Measurements from ENCODE around the gene EML2.
"Not testable (repeated sequence)": the region's sequence is repeated elsewhere in the genome, so short reads cannot be mapped to it uniquely, and the experiment has no call there.

EML2 gene

GRCh38 chr19:45645631-45646344 is 6.6 kb upstream of the EML2 start:
- no peak for DNase-seq

GRCh38 chr19:45645068-45645630 is 6.0 kb upstream of the EML2 start:
- no peak for DNase-seq

DNA sequence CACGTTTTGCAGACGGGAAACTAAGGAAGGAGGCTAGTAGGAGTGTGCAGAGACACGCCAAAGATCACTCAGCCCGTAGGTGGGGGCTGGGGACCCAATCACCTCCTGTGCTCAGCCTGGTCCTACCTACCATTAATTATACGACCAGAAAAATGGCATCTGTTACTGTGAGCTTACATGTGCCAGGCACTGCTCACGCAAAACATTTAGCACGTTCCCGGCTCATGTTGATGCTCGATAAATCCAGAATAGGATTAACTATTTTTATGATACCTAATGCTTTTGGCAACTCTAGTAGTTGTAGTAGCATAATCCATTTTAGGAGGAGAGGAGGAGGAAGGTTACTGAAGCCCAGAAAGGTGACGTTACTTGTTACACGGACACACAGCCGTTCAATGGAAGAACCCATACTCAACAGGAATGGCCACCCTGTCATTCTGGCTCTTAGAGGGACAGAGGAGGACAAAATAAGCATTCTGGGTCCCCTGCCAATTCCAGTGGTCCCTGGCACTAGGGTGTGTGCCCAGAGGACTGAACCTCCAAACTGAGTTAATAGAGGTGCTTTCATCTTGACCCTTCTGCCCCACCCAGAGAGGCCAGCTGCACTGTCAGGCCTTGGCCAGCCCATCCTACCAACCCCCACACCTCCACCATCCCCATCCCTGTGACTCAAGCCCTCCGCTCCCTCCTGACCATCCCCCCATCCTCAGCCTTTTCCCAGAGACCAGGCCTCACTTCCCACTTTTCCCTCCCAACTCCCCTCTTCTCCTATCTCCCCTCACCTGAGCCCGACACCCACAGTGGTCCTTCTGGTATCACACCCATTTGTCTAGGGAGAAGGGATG is 5.0 kb upstream of the EML2 start:
- no peak for DNase-seq

GRCh38 chr19:45643024-45643926 is 4.1 kb upstream of the EML2 start:
- DNase-seq: peak; percentile 53

- peak; percentile 53 for DNase-seq
These were observed 2.3 kb upstream of the EML2 start for GRCh38 chr19:45641274-45642105.

DNA sequence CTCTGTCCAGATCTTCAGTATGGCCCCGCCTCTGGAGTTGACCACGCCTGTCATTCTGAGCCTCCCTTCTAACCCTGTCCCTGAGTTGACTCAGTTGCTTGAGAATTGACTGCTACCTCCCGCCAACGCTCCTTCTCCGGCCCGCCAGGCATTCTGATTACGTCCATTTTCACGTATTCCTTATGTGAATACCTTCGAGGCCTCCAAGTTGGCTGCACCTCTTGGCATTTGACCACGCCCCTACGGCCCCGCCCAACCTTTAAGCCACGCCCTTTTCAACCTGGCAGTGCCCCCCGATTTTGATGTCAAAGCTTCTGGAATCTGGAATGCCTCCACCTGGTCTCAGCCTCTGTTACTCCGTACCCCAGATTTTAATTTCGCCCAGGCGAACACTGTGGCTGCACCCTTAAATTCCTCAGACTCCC is 1.7 kb upstream of the EML2 start:
- no peak for DNase-seq

- no peak for DNase-seq
These were observed 1.1 kb downstream of the EML2 start for GRCh38 chr19:45637890-45638667.

DNA sequence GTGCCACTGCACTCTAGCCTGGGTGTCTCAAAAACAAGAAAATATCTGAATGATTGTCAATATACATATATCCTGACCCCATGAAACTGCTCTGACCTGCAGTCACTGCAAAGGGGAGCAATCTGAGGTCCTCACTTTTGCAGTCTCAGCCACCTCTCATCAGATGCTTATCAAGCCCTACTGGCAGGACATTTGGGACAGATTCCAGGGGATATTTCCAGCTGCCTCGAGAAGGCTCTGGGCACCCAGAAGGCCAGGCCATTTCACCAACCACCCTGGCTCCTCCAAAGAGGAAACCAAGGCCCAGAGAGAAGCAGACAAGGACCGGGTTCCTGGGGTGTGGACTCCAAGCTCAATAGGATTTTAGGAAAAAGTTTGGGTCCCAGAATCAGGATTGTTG is 2.3 kb downstream of the EML2 start:
- no peak for DNase-seq

DNA sequence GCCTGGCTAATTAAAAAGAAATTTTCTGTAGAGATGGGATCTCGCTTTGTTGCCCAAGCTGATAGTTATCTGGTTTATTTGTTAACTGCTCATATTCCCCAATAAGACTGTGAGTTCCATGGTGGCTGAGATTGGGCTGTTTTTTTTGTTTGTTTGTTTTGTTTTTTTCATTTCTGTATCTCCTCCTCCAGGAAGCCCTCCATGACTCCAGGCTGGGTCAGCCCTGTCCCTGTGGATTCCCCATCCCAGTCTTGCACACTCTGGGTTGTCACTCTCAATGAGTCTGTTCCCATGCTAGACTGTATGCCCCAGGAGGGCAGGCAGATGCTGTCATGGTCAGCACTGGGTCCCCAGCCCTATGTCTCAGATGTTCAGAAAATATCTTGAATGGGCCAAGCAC is 2.9 kb downstream of the EML2 start:
- no peak for DNase-seq

- DNase-seq: no peak
These were observed 6.6 kb downstream of the EML2 start for GRCh38 chr19:45632468-45633196.

GRCh38 chr19:45630463-45630862 is 8.7 kb downstream of the EML2 start:
- no peak for DNase-seq

DNA sequence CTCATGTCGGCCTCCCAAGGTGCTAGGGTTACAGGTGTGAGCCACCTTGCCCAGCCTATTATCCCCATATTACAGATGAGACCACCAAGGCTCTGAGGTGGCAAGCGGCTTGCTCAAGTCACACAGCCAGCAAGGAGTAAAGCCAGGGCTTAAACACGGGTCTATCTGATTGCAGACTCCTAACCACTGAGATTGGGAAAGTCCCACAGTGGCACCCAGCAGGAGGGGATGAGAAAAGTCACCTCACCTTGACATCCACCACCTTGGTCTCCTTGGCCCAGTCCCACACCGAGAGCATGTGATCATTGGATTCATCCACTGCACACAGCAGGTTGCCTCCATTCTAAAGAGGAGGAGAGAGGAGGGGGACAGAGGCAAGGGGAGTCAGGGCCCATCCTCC is 9.5 kb downstream of the EML2 start:
- no peak for DNase-seq

GRCh38 chr19:45628219-45628618 is 11.0 kb downstream of the EML2 start:
- not testable (repeated sequence) for DNase-seq

- no peak for DNase-seq
These were observed 15.2 kb downstream of the EML2 start for GRCh38 chr19:45623984-45624383.

DNA sequence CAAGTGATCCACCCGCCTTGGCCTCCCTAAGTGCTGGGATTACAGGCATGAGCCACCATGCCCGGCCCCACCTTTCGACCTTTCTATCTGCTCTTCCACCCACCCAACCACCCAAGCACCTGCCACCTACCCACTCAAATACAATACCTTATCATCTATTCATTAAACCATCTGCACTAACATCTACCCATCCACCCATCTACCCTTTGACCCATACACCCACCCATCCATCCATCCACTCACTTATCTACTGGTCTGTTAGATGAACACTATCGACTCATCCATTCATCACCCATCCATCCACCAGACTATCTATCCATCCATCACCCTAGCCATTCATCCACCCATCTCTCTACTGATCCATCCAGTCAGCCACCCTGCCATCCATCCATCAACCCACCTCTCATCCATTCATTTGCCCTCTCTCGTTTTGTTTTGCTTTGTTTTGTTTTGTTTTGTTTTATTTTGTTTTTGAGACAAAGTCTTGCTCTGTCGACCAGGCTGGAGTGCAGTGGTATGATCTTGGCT is 17.2 kb downstream of the EML2 start:
- DNase-seq: no peak

DNA sequence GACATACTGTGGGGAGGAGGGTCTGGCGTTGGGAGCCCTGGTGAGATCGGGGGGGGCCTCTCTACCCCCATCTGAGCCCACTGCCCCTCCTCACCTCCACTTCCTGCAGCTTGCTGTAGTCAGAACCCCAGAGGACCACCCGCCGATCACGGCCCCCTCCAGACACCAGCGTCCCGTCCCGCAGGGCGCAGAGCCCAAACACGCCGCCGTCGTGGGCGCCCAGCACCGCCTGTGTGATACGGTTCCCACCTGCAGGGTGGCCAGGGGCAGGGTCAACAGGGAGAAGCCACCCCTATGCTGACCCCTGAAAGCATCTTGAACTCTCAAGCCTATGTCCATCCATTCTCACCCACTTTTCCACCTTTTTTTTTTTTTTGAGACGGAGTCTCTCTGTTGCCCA is 17.8 kb downstream of the EML2 start:
- DNase-seq: no peak

- DNase-seq: no peak
These were observed 22.5 kb downstream of the EML2 start for GRCh38 chr19:45616704-45617017.

- DNase-seq: no peak
These were observed 23.1 kb downstream of the EML2 start for GRCh38 chr19:45615795-45616703.

DNA sequence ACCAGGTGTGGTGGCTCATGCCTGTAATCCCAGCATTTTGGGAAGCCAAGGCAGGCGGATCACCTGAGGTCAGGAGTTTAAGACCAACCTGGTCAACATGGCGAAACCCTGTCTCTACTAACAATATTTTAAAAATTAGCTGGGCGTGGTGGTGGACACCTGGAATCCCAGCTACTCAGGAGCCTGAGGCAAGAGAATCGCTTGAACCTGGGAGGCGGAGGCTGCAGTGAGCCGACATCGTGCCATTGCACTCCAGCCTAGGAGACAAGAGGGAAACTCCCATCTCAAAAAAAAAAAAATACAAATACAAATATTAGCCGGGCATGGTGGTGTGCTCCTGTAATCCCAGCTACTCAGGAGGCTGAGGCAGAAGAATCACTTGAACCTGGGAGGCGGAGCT is 24.1 kb downstream of the EML2 start:
- DNase-seq: not testable (repeated sequence)

All from NCI-H1417 treated with DMSO at 0.1 percent for 48 hours (cell line).